ENCODE measurements around the gene MLLT6. TPM values are rescaled to one million over a fixed set of nuclear protein-coding genes. Genes with fewer than 3 reads are reported as not detected.

Gene MLLT6
- total RNA-seq, 4 donors from 2014 or later: 68.7 to 272 (median 100) TPM

DNA sequence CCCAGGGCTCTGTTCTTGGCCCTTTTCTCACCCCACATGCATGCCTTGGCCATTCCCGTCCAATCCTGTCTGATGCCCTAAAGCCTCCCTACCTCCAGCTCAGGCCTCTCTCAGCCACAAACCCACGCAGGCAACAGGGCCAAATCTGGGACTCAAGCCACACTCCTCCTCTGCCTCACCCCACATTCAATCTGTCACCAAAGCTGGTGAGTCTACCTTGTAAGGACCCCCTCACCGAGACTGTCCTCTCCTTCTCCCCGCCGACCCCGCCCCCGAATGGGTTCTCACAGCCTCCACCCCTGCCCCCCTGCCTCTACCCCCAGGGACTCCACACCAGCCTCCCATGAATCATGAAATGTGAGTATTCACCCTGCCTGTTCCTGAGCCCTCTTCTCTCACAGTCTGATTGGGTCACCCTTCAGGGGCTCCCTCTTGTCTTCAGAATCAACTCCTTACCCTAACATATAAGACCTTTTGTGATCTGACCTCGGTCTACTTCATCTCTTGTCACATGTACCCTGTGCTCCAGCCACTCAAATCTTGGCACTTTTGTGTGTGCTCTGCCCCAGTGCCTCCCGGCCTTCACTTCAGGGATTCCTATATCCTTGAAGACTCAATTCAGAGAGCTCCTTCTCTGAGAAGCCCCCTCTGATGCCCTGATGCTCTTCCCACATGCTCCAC is 41.0 kb upstream of the MLLT6 start:
- no peaks in the 10 kb centered on the region for H3K36me3 ChIP-seq
- H3K27ac ChIP-seq: no peak overlapping the region
- H3K4me3 ChIP-seq: no peak overlapping the region
- peaks cover 18% of the 10 kb centered on the region for H3K27me3 ChIP-seq
- in situ Hi-C loops (cut with MboI; ENCODE audit: low pct_ligation_motif_present in 1 of 4, low pct_unique_long_range_greater_than_20kb in 1 of 4, low sequenced_read_pairs in 3 of 4) (loop anchor here (10.0 to 25.0 kb wide), 4 partner anchors 102 to 177 kb away; no protein-coding TSS in a partner anchor), intact Hi-C loops (cut with DNase I; ENCODE audit: low total_unique reads) (loop anchor here (5.0 to 10.0 kb wide), 2 partner anchors 59 to 1547 kb away; partner anchors contain the start of gene SRCIN1)
- no peak for TF ChIP-seq POLR2A (IDR thresholded peaks at IDR 0.05)
- TF ChIP-seq CTCF (IDR thresholded peaks at IDR 0.05): no peak
- TF ChIP-seq EP300 (IDR thresholded peaks at IDR 0.05; ENCODE audit: low read depth): no peak
- no peak for TF ChIP-seq POLR2AphosphoS5 (IDR thresholded peaks at IDR 0.05)
- peaks cover 0 to 3% (median 0%) of the 10 kb centered on the region in 4 donors for H3K4me1 ChIP-seq
- no peaks in the 10 kb centered on the region for H3K9me3 ChIP-seq
- 86 to 92% methylated on average over 2 to 9 of the region's 9 CpGs for WGBS, 2 donors (ENCODE audit: low coverage in 1 of 2)
- no peak for DNase-seq

DNA sequence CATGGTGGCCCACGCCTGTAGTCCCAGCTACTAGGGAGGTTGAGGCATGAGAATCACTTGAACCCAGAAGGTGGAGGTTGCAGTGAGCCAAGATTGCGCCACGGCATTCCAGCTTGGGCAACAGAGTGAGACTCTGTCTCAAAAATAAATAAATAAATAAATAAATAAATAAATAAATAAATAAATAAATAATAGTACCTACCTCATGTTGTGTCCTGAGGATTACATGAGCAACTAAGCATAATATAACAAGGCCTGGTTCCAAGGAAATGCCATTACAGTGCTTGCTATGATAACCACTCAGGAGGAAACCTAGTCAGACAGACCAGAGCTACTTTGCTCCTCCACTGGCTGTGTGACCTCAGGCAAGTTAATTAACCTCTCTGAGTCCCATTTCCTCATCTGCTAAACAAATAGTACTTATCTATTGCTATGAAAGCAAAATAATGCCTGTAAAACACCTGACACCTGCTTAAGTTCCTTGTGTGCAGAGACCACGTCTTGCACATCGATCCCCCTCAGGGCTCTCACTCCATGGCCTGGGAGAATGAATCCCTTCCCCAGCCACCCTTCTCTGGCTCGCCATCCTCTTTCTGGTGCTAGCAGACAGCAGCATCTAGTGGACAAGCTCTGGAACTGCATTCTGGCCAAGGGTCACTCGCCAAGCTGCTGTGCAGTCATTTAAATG is 37.8 kb upstream of the MLLT6 start:
- intact Hi-C loops (cut with DNase I; ENCODE audit: low total_unique reads) (loop anchor here (2.0 to 10.0 kb wide), 3 partner anchors 62 to 1845 kb away; partner anchors contain the start of gene SRCIN1), in situ Hi-C loops (cut with MboI; ENCODE audit: low pct_ligation_motif_present in 1 of 4, low pct_unique_long_range_greater_than_20kb in 1 of 4, low sequenced_read_pairs in 3 of 4) (loop anchor here (10.0 to 25.0 kb wide), 4 partner anchors 105 to 180 kb away; no protein-coding TSS in a partner anchor)
- Histone ChIP-seq H3K27me3 (peaks cover 50% of the 10 kb centered on the region), H3K4me1 (no peaks in the 10 kb centered on the region), H3K9me3 (no peaks in the 10 kb centered on the region), H3K27ac (no peak overlapping the region), H3K4me3 (no peak overlapping the region), H3K36me3 (no peaks in the 10 kb centered on the region)
- peak; percentile 66 for DNase-seq
- TF ChIP-seq EP300 (IDR thresholded peaks at IDR 0.05; ENCODE audit: low read depth) (no peak), POLR2AphosphoS5 (IDR thresholded peaks at IDR 0.05) (no peak), CTCF (IDR thresholded peaks at IDR 0.05) (peak; percentile 98 to 99 (median 98)), POLR2A (IDR thresholded peaks at IDR 0.05) (no peak)
- 36 to 67% methylated on average over 4 to 7 of the region's 7 CpGs for WGBS, 2 donors (ENCODE audit: low coverage in 1 of 2)

- Histone ChIP-seq H3K9me3 (no peaks in the 10 kb centered on the region), H3K36me3 (no peaks in the 10 kb centered on the region), H3K4me1 (no peaks in the 10 kb centered on the region), H3K4me3 (no peak overlapping the region), H3K27ac (no peak overlapping the region), H3K27me3 (peaks cover 55% of the 10 kb centered on the region)
- intact Hi-C loops (cut with DNase I; ENCODE audit: low total_unique reads): loop anchor here (2.0 to 10.0 kb wide), 3 partner anchors 63 to 1845 kb away; partner anchors contain the start of gene SRCIN1
- WGBS, 2 donors (ENCODE audit: low coverage in 1 of 2): 22 to 30% methylated on average over 1 to 2 of the region's 2 CpGs
- no peak for TF ChIP-seq CTCF (IDR thresholded peaks at IDR 0.05)
- TF ChIP-seq POLR2A (IDR thresholded peaks at IDR 0.05): no peak
- no peak for TF ChIP-seq EP300 (IDR thresholded peaks at IDR 0.05; ENCODE audit: low read depth)
- TF ChIP-seq POLR2AphosphoS5 (IDR thresholded peaks at IDR 0.05): no peak
- in situ Hi-C loops (cut with MboI; ENCODE audit: low pct_ligation_motif_present in 1 of 4, low pct_unique_long_range_greater_than_20kb in 1 of 4, low sequenced_read_pairs in 3 of 4): loop anchor here (10.0 to 25.0 kb wide), 4 partner anchors 105 to 180 kb away; no protein-coding TSS in a partner anchor
- DNase-seq: no peak
These were observed 37.3 kb upstream of the MLLT6 start for GRCh38 chr17:38667787-38668122.

GRCh38 chr17:38669520-38669919 is 35.6 kb upstream of the MLLT6 start:
- DNase-seq: no peak
- 0 to 11% methylated on average over 1 to 6 of the region's 6 CpGs for WGBS, 2 donors (ENCODE audit: low coverage in 1 of 2)
- no peak overlapping the region for H3K27ac ChIP-seq
- H3K4me1 ChIP-seq: peaks cover 4 to 14% (median 13%) of the 10 kb centered on the region in 4 donors
- no peak overlapping the region for H3K4me3 ChIP-seq
- H3K9me3 ChIP-seq: no peaks in the 10 kb centered on the region
- no peak for TF ChIP-seq POLR2A (IDR thresholded peaks at IDR 0.05)
- TF ChIP-seq CTCF (IDR thresholded peaks at IDR 0.05): no peak
- TF ChIP-seq EP300 (IDR thresholded peaks at IDR 0.05; ENCODE audit: low read depth): no peak
- no peak for TF ChIP-seq POLR2AphosphoS5 (IDR thresholded peaks at IDR 0.05)
- H3K36me3 ChIP-seq: no peaks in the 10 kb centered on the region
- peaks cover 72% of the 10 kb centered on the region for H3K27me3 ChIP-seq
- intact Hi-C loops (cut with DNase I; ENCODE audit: low total_unique reads) (loop anchor here (5.0 to 10.0 kb wide), 2 partner anchors 65 to 1843 kb away; partner anchors contain the start of gene SRCIN1), in situ Hi-C loops (cut with MboI; ENCODE audit: low pct_ligation_motif_present in 1 of 4, low pct_unique_long_range_greater_than_20kb in 1 of 4, low sequenced_read_pairs in 3 of 4) (loop anchor here (10.0 to 25.0 kb wide), 4 partner anchors 107 to 182 kb away; no protein-coding TSS in a partner anchor)
